Neural cell (in vitro differentiated cells): ENCODE measurements around the gene NOP16. TPM values are rescaled to one million over a fixed set of nuclear protein-coding genes. Genes with fewer than 3 reads are reported as not detected.

Experiments used
- H2AFZ ChIP-seq: fragments of 200-600, 300-800 bp; sonication (generic), shearing (Covaris generic); 2 replicates; pipeline ENCODE4 v1.6.0; 2014; ENCODE audit warnings: low read depth, mild to moderate bottlenecking, antibody characterized with exemption, low read length, moderate library complexity
- H3F3A ChIP-seq: fragments of 200-600 bp; shearing (Covaris generic); 2 replicates; pipeline ENCODE4 v1.6.1; 2016; ENCODE audit warnings: mild to moderate bottlenecking, moderate library complexity, mixed read lengths, antibody characterized with exemption, low read length; ENCODE audit not compliant: insufficient read depth, poor library complexity, severe bottlenecking
- H3K27ac ChIP-seq: fragments of 200-600, 300-800 bp; sonication (generic), shearing (Covaris generic); 2 replicates; pipeline ENCODE4 v1.5.1; 2014; ENCODE audit warnings: mild to moderate bottlenecking, low read length, moderate library complexity
- H3K27me3 ChIP-seq: fragments of 300-800, 200-600 bp; sonication (generic), shearing (Covaris generic); 2 replicates; pipeline ENCODE4 v1.6.0; 2014; ENCODE audit warnings: mild to moderate bottlenecking, low read depth, low read length, moderate library complexity; ENCODE audit not compliant: insufficient read depth
- H3K36me3 ChIP-seq: fragments of 300-800, 200-600 bp; sonication (generic), shearing (Covaris generic); 2 replicates; pipeline ENCODE4 v1.5.1; 2014; ENCODE audit warnings: mild to moderate bottlenecking, antibody characterized with exemption, low read length, moderate library complexity; ENCODE audit not compliant: insufficient read depth
- H3K4me2 ChIP-seq: fragments of 300-800, 200-600 bp; sonication (generic), shearing (Covaris generic); 2 replicates; pipeline ENCODE4 v1.6.0; 2014; ENCODE audit warnings: mild to moderate bottlenecking, low read length
- H3K4me3 ChIP-seq: fragments of 300-800, 200-600 bp; sonication (generic), shearing (Covaris generic); 2 replicates; pipeline ENCODE4 v1.5.1; 2014; ENCODE audit warnings: mild to moderate bottlenecking, low read length, moderate library complexity
- H3K79me2 ChIP-seq: fragments of 200-600 bp; shearing (Covaris generic); replicated peaks from 2 replicates; pipeline ENCODE4 v1.6.0; 2014; ENCODE audit warnings: mild to moderate bottlenecking, low read length, moderate library complexity; ENCODE audit not compliant: insufficient read depth
- H3K9ac ChIP-seq: fragments of 300-800, 200-600 bp; sonication (generic), shearing (Covaris generic); 2 replicates; pipeline ENCODE4 v1.6.1; 2016; ENCODE audit warnings: mild to moderate bottlenecking, low read length, mixed read lengths
- H3K9me2 ChIP-seq: fragments of 200-600 bp; shearing (Covaris generic); 2 replicates; pipeline ENCODE4 v1.6.1; 2016; ENCODE audit warnings: mild to moderate bottlenecking, low read length, mixed read lengths; ENCODE audit not compliant: insufficient read depth
- H3K9me3 ChIP-seq: fragments of 200-600, 300-800 bp; sonication (generic), shearing (Covaris generic); 2 replicates; pipeline ENCODE4 v1.6.1; 2016; ENCODE audit warnings: mild to moderate bottlenecking, mixed run types, low read length, moderate library complexity, mixed read lengths
- H4K20me1 ChIP-seq: fragments of 200-600 bp; shearing (Covaris generic); 2 replicates; pipeline ENCODE4 v1.6.1; 2016; ENCODE audit warnings: mild to moderate bottlenecking, mixed run types; ENCODE audit not compliant: insufficient read depth
- CTCF ChIP-seq: fragments of 450-650 bp; IDR thresholded peaks from 2 replicates; pipeline ENCODE4 v1.5.1; 2014; ENCODE audit warnings: antibody characterized with exemption, mild to moderate bottlenecking, moderate library complexity; ENCODE audit not compliant: poor library complexity, severe bottlenecking
- EP300 ChIP-seq: fragments of 450-650 bp; conservative IDR thresholded peaks from 2 replicates; pipeline ENCODE4 v1.6.1; 2014; ENCODE audit warnings: antibody characterized with exemption, mild to moderate bottlenecking, moderate library complexity; ENCODE audit not compliant: poor library complexity, severe bottlenecking
- EZH2 ChIP-seq: fragments of 200-600, 300-800 bp; shearing (Covaris generic), sonication (generic); IDR thresholded peaks from 2 replicates; pipeline ENCODE4 v1.6.1; 2014; ENCODE audit warnings: antibody characterized with exemption, low read length, borderline replicate concordance, mild to moderate bottlenecking; ENCODE audit not compliant: insufficient read depth, poor library complexity, severe bottlenecking
- MXI1 ChIP-seq: fragments of 450-650 bp; conservative IDR thresholded peaks from 2 replicates; pipeline ENCODE4 v1.6.1; 2014; ENCODE audit warnings: antibody characterized with exemption, mild to moderate bottlenecking; ENCODE audit not compliant: poor library complexity, severe bottlenecking
- POLR2AphosphoS5 ChIP-seq: IDR thresholded peaks from 2 replicates; pipeline ENCODE4 v1.6.1; 2012
- RAD21 ChIP-seq: fragments of 450-650 bp; conservative IDR thresholded peaks from 2 replicates; pipeline ENCODE4 v1.6.1; 2014; ENCODE audit warnings: antibody characterized with exemption, mild to moderate bottlenecking, moderate library complexity
- REST ChIP-seq: IDR thresholded peaks from 2 replicates; pipeline ENCODE4 v1.6.1; 2012; ENCODE audit warnings: borderline replicate concordance
- SMC3 ChIP-seq: fragments of 450-650 bp; conservative IDR thresholded peaks from 2 replicates; pipeline ENCODE4 v1.6.1; 2014; ENCODE audit warnings: antibody characterized with exemption, mild to moderate bottlenecking, moderate library complexity; ENCODE audit not compliant: poor library complexity
- TAF1 ChIP-seq: IDR thresholded peaks from 2 replicates; pipeline ENCODE4 v1.6.1; 2012; ENCODE audit warnings: low read depth
- polyA plus RNA-seq: library from polyadenylated mRNA; depleted of rRNA; stranded (reverse); fragments of >200 nt; gene quantifications from 2 replicates; pipeline ENCODE4 v1.2.3, GENCODE V29; 2014

NOP16 gene
- polyA plus RNA-seq, 1 donor from 2014 or later: 23.9 TPM

- no peaks in the 10 kb centered on the region for H3F3A ChIP-seq
- H3K9me3 ChIP-seq: no peaks in the 10 kb centered on the region
- H3K4me3 ChIP-seq: no peak overlapping the region
- H3K9me2 ChIP-seq: no peaks in the 10 kb centered on the region
- H3K27ac ChIP-seq: no peak overlapping the region
- no peak for TF ChIP-seq REST
- no peak for TF ChIP-seq MXI1
- no peak for TF ChIP-seq SMC3
- no peak for TF ChIP-seq TAF1
- TF ChIP-seq POLR2AphosphoS5: no peak
- TF ChIP-seq RAD21: no peak
- TF ChIP-seq EZH2: no peak
- no peak for TF ChIP-seq CTCF
- TF ChIP-seq EP300: no peak
- no peaks in the 10 kb centered on the region for H3K79me2 ChIP-seq
- no peak overlapping the region for H2AFZ ChIP-seq
- no peak overlapping the region for H3K4me2 ChIP-seq
- H4K20me1 ChIP-seq: no peaks in the 10 kb centered on the region
- no peak overlapping the region for H3K9ac ChIP-seq
- H3K27me3 ChIP-seq: no peaks in the 10 kb centered on the region
- H3K36me3 ChIP-seq: no peaks in the 10 kb centered on the region
These were observed 7.0 kb downstream of the NOP16 start for GRCh38 chr5:176381423-176381822.

- H3K36me3 ChIP-seq: no peaks in the 10 kb centered on the region
- no peaks in the 10 kb centered on the region for H3F3A ChIP-seq
- no peak overlapping the region for H3K4me2 ChIP-seq
- H3K27me3 ChIP-seq: no peaks in the 10 kb centered on the region
- no peak overlapping the region for H3K9ac ChIP-seq
- H3K27ac ChIP-seq: no peak overlapping the region
- no peaks in the 10 kb centered on the region for H3K9me2 ChIP-seq
- H3K4me3 ChIP-seq: no peak overlapping the region
- no peaks in the 10 kb centered on the region for H3K79me2 ChIP-seq
- no peaks in the 10 kb centered on the region for H4K20me1 ChIP-seq
- H3K9me3 ChIP-seq: no peaks in the 10 kb centered on the region
- H2AFZ ChIP-seq: no peak overlapping the region
- TF ChIP-seq EZH2: no peak
- no peak for TF ChIP-seq EP300
- TF ChIP-seq TAF1: no peak
- TF ChIP-seq POLR2AphosphoS5: no peak
- no peak for TF ChIP-seq CTCF
- no peak for TF ChIP-seq SMC3
- no peak for TF ChIP-seq REST
- no peak for TF ChIP-seq RAD21
- TF ChIP-seq MXI1: no peak
These were observed 8.5 kb downstream of the NOP16 start for GRCh38 chr5:176379881-176380280.
